Psoas muscle (tissue), 8 donors: Measurements from ENCODE around the gene CD1D. TPM values are rescaled to one million over a fixed set of nuclear protein-coding genes. Genes with fewer than 3 reads are reported as not detected.
A peak's percentile ranks its signal among the peaks of the same experiment; 100 is the strongest.
"Not testable (repeated sequence)": the region's sequence is repeated elsewhere in the genome, so short reads cannot be mapped to it uniquely, and the experiment has no call there.

Experiments used
- ATAC-seq, 4 donors: fragments of 200-7000 bp; cut with Tn5 transposase; one replicate each; pipeline ENCODE4 v1.9.1; 2020; ENCODE audit warnings: moderate library complexity in 3 of 4, mild to moderate bottlenecking in 2 of 4
- DNase-seq, 2 donors: peaks; one replicate each; pipeline ENCODE4 v3.0.0-alpha.2; 2020
- H3K27ac ChIP-seq: fragments of 200-600 bp; one replicate; pipeline ENCODE4 v1.8.0; 2022
- H3K27me3 ChIP-seq, 3 donors: fragments of 200-600 bp in 1 of 3; one replicate each; pipeline versions ENCODE4 v1.6.1 to v1.8.0; 2013 to 2022; ENCODE audit warnings: low read length in 2 of 3, mild to moderate bottlenecking in 2 of 3, moderate library complexity in 1 of 3; ENCODE audit not compliant: insufficient read depth in 3 of 3
- H3K36me3 ChIP-seq, 2 donors: fragments of 200-600 bp in 1 of 2; one replicate each; pipeline versions ENCODE4 v1.6.1 to v1.8.0; 2013 to 2022; ENCODE audit warnings: low read depth in 1 of 2, mild to moderate bottlenecking in 1 of 2, moderate library complexity in 1 of 2; ENCODE audit not compliant: insufficient read depth in 1 of 2
- H3K4me1 ChIP-seq: fragments of 200-600 bp; one replicate; pipeline ENCODE4 v1.8.0; 2022
- H3K4me3 ChIP-seq: fragments of 200-600 bp; one replicate; pipeline ENCODE4 v1.8.0; 2022; ENCODE audit warnings: mild to moderate bottlenecking
- H3K9me3 ChIP-seq: fragments of 200-600 bp; one replicate; pipeline ENCODE4 v1.8.0; 2022
- CTCF ChIP-seq: fragments of 200-600 bp; IDR thresholded peaks from one replicate; pipeline ENCODE4 v1.8.0; 2022; ENCODE audit warnings: antibody characterized with exemption
- WGBS, 3 donors: extraction: QIAGEN DNeasy Blood & Tissue Kit; methylation state at CpG; one replicate each; pipeline versions ENCODE4 v1.1.6 to v1.1.7; 2013; 5-methylcytosine and 5-hydroxymethylcytosine counted together
- intact Hi-C, 2 donors: fragments of 100-400 bp; cut with DNase I; formaldehyde crosslinking; loops; one replicate each; pipeline versions ENCODE4 v1.11.0 to v1.14.2; 2022
- polyA plus RNA-seq, 3 donors: library from polyadenylated mRNA; stranded (reverse); fragments of 200-250 nt; gene quantifications; one replicate each; pipeline ENCODE4 v1.2.3, GENCODE V29; 2013
- total RNA-seq, 4 donors: library from RNA; stranded (reverse); fragmentation: NEBNext Ultra II Directional in 2 of 4; extraction: Animal tissue kit (Norgen Biotek cat#: 25700) in 2 of 4; gene quantifications; one replicate each; pipeline versions ENCODE4 v1.2.1 to v1.2.4, GENCODE V29; 2021 to 2023
- donor health status: healthy with polysubstance abuse.
- donor health status: DM: no; HTN: no; CAD: no; lungs with moderate emphysema.
- donor health status: Bipolar disorder and iron deficiency.
- donor health status: healthy.
- donor health status: DM: yes; HTN: yes; CAD: no.
- donor health status: DM: no; HTN: no; CAD: no.
- donor health status: DM: no; HTN: no; CAD: no.
- donor health status: DM: yes; HTN: yes; CAD: no.

The CD1D gene
- total and polyA plus RNA-seq, 7 donors = 0.59 to 7.8 (median 1.2) TPM

DNA sequence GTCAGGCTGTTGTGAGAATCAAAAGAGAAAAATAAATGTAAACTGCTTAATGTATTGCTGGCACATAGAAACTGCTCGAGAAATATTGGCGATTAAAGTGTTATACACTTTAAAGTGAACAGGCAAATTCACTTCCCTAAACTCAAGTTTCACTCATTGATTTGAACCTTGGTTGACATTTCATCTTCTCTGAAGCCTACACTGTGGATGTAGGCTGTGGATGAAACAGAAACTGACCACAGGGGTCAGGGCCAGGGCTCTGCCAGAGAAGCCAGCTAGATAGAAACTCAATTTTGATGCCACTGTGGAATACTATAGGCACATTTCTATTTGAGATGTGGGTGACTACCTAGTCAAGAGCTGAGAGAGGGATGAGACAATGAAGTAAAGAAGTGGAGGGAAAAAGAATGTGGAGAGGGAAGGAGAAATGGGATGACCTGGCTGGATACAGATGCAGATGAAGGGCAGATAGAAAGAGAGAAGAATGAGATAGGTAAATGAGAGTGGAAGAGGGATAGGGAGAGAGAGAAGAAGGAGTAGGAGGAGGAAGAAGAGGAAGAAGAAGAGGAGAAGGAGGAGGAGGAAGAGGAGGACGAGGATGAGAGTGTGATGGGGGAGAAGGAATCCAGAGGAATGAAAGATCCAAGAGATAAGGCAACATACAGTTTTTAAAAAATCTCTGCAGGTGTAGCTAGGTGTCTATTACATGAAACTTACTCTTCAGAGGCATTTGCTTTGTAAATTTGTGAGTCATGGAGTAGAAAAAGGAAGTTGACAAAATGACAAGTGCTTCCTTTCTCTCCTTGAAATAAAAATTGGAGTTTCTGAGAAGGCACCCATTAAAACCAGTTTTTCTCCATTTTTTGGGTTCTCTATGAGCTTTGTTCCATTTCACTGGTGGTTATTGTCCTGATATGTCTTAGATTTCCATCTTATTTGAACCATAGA is 17.4 kb upstream of the CD1D start:
- ATAC-seq (no peak), DNase-seq (no peak)
- no peaks in the 10 kb centered on the region for H3K36me3 ChIP-seq
- WGBS, 3 donors = 69 to 72% (median 72%) methylated on average over 3 of the region's 3 CpGs
- intact Hi-C loops = no loop called here
- H3K27ac ChIP-seq = no peak overlapping the region
- H3K4me3 ChIP-seq = no peak overlapping the region
- no peaks in the 10 kb centered on the region for H3K4me1 ChIP-seq
- TF ChIP-seq CTCF = no peak
- peaks cover 0 to 5% (median 4%) of the 10 kb centered on the region in 3 donors for H3K27me3 ChIP-seq
- H3K9me3 ChIP-seq = no peaks in the 10 kb centered on the region

DNA sequence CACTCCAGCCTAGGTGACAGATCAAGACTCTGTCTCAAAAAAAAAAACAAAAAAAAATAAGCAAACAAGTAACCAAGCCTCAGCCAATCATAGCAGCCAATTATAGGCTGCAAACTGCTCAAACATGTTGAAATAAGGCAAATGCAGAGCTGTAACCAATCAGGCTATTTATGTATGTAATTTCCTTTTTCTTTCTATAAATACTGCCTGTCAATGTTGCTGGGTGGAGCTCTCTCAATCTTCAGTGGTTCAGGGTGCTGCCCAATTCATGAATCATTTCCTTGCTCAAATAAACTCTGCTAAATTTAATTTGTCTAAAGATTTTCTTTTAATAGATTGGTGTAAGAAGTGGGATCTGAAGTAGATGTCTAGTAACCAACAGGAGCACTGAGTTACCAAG is 11.6 kb upstream of the CD1D start:
- Histone ChIP-seq H3K36me3 (no peaks in the 10 kb centered on the region), H3K9me3 (no peaks in the 10 kb centered on the region), H3K4me3 (no peak overlapping the region), H3K27me3 (no peaks in the 10 kb centered on the region), H3K27ac (no peak overlapping the region), H3K4me1 (no peaks in the 10 kb centered on the region)
- no peak for TF ChIP-seq CTCF
- intact Hi-C loops = no loop called here
- DNase-seq (no peak), ATAC-seq (no peak)

- H3K4me3 ChIP-seq, H3K9me3 ChIP-seq, ATAC-seq, H3K27ac ChIP-seq, DNase-seq, intact Hi-C loops, H3K36me3 ChIP-seq, H3K27me3 ChIP-seq: not testable (repeated sequence)
- 95 to 96% (median 95%) methylated on average over 5 of the region's 5 CpGs for WGBS, 3 donors
- peaks cover 11% of the 10 kb centered on the region for H3K4me1 ChIP-seq
Measured at GRCh38 chr1:158175915-158176314, 4.8 kb upstream of the CD1D start.

DNA sequence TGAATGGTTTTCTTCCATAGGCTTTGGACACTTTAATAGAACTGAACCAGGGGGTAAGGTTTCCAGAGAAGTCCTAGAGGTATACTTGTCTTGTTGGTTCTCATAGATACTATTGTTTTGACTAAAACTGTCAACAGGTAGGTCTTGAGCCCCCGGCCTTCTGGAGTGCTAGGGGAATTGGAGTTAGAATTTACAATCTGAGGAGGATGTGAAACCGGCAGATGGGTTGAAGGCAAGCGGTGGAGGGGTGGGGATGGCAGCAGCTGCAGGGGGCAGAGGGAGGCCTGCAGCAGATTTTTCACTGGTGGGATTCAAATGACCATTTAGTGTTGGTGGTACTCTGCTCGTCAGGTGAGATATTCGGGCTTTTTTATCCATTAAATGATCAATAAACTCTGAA is 4.3 kb upstream of the CD1D start:
- Histone ChIP-seq H3K27ac (no peak overlapping the region), H3K9me3 (no peaks in the 10 kb centered on the region), H3K4me1 (peaks cover 11% of the 10 kb centered on the region), H3K36me3 (no peaks in the 10 kb centered on the region), H3K27me3 (peaks cover 0 to 8% (median 0%) of the 10 kb centered on the region in 3 donors), H3K4me3 (no peak overlapping the region)
- DNase-seq = no peak
- intact Hi-C loops = no loop called here
- no peak for ATAC-seq
- no peak for TF ChIP-seq CTCF
- 94 to 99% (median 95%) methylated on average over 5 of the region's 5 CpGs for WGBS, 3 donors

DNA sequence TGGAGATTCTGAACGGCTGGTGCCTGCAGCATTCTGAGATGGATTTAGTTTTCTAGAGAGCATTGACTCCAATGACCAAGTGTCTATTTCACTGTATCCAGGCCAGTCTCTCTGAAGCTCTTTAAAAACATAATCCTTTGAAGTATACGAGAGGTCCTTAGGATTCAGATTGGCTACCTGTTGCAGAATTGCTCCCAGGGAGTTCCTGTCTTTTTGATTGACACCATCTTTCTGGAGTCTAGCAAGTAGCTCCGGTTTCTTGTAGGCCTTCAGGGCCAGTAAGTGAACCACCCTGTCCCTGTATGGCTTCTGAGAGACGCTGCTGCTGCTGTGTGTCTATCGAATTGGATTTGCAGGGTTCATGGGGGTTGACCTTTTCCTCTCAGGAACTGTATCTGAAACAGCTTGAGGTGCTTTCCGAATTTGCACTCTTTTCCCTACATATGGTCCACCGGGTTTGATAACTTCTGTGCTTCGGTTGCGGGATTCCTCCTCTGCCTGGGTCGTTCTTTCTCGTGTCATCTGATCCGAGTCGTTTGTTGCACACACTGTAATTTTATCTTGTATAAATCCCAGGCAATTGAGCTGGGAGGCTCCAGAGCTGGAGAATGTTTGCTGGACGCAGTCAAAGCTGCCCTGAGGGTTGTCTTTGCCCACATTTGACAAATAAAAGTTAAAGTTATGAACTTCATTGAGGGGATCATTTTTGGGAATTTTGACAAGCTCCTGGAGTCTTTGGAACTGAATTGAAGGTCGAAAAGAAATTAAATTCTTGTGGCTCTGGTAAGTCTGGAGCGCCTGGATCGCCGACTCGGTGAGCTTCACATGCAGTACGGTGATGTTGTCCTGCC is 3.6 kb upstream of the CD1D start:
- DNase-seq, intact Hi-C loops, H3K9me3 ChIP-seq, H3K36me3 ChIP-seq: not testable (repeated sequence)
- WGBS, 3 donors = 22 to 42% (median 26%) methylated on average over 20 of the region's 20 CpGs
- ATAC-seq = peak in 3 of 4 donors; percentile 16 to 33 (median 32)
- Histone ChIP-seq H3K27me3 (peaks cover 0 to 14% (median 0%) of the 10 kb centered on the region in 3 donors), H3K4me1 (peaks cover 14% of the 10 kb centered on the region), H3K27ac (peak overlapping the region; percentile 56), H3K4me3 (peak overlapping the region; percentile 53)
